Hepatocyte (in vitro differentiated cells): Measurements from ENCODE around the gene CRNN. TPM values are rescaled to one million over a fixed set of nuclear protein-coding genes. Genes with fewer than 3 reads are reported as not detected.

ENCODE experiments used
- DNase-seq: peaks from one replicate; pipeline ENCODE4 v3.0.0-alpha.2; 2016; ENCODE audit warnings: low spot score
- H2AFZ ChIP-seq: fragments of 200-600 bp; sonication (generic); 2 replicates; pipeline ENCODE4 v1.6.0; 2016; ENCODE audit warnings: antibody characterized with exemption, mild to moderate bottlenecking
- H3K27ac ChIP-seq: fragments of 200-600 bp; sonication (generic); 2 replicates; pipeline ENCODE4 v1.5.1; 2016; ENCODE audit warnings: mild to moderate bottlenecking
- H3K27me3 ChIP-seq: fragments of 200-600 bp; sonication (generic); 2 replicates; pipeline ENCODE4 v1.6.1; 2016
- H3K36me3 ChIP-seq: fragments of 200-600 bp; sonication (generic); replicated peaks from 2 replicates; pipeline ENCODE4 v1.5.1; 2016; ENCODE audit warnings: low read depth; ENCODE audit not compliant: insufficient read depth
- H3K4me1 ChIP-seq: fragments of 200-600 bp; sonication (generic); 2 replicates; pipeline ENCODE4 v1.5.1; 2016; ENCODE audit warnings: mild to moderate bottlenecking, moderate library complexity; ENCODE audit not compliant: insufficient read depth
- H3K4me2 ChIP-seq: fragments of 200-600 bp; sonication (generic); 2 replicates; pipeline ENCODE4 v1.6.0; 2016
- H3K4me3 ChIP-seq: fragments of 200-600 bp; sonication (generic); 2 replicates; pipeline ENCODE4 v1.5.1; 2016; ENCODE audit warnings: mild to moderate bottlenecking
- H3K79me2 ChIP-seq: fragments of 200-600 bp; sonication (generic); 2 replicates; pipeline ENCODE4 v1.6.0; 2017; ENCODE audit warnings: mild to moderate bottlenecking
- H3K9me2 ChIP-seq: fragments of 200-600 bp; sonication (generic); replicated peaks from 2 replicates; pipeline ENCODE4 v1.6.0; 2017; ENCODE audit warnings: mild to moderate bottlenecking; ENCODE audit not compliant: insufficient read depth
- H3K9me3 ChIP-seq: fragments of 200-600 bp; sonication (generic); 2 replicates; pipeline ENCODE4 v1.5.1; 2016; ENCODE audit warnings: low read depth, mild to moderate bottlenecking
- H4K20me1 ChIP-seq: fragments of 200-600 bp; sonication (generic); 2 replicates; pipeline ENCODE4 v1.6.0; 2016; ENCODE audit warnings: mild to moderate bottlenecking; ENCODE audit not compliant: insufficient read depth, poor library complexity, severe bottlenecking
- CTCF ChIP-seq: fragments of 200-600 bp; sonication (generic); IDR thresholded peaks from 2 replicates; pipeline ENCODE4 v1.5.1; 2016; ENCODE audit warnings: antibody characterized with exemption, mild to moderate bottlenecking; ENCODE audit not compliant: poor library complexity
- EZH2 ChIP-seq: fragments of 200-600 bp; sonication (generic); IDR thresholded peaks from 2 replicates; pipeline ENCODE4 v1.6.1; 2016; ENCODE audit warnings: antibody characterized with exemption, mild to moderate bottlenecking, borderline replicate concordance
- EZH2phosphoT487 ChIP-seq: fragments of 200-600 bp; sonication (generic); IDR thresholded peaks from one replicate; pipeline ENCODE4 v1.6.1; 2018; ENCODE audit warnings: antibody characterized with exemption, mild to moderate bottlenecking, low read depth, moderate library complexity; ENCODE audit not compliant: unreplicated experiment, severe bottlenecking
- WGBS: methylation state at CpG from one replicate; pipeline ENCODE4 v1.1.6; 2016; ENCODE audit warnings: low lambda C conversion rate; ENCODE audit errors: missing lambda C conversion rate; 5-methylcytosine and 5-hydroxymethylcytosine counted together
- polyA plus RNA-seq: library from polyadenylated mRNA; unstranded; fragments of >200 nt; fragmentation: Nextera tagmentation; extraction: Ambion mirVana; gene quantifications from 2 replicates; pipeline ENCODE4 v1.2.1, GENCODE V29; 2016
- total RNA-seq: library from RNA; depleted of rRNA; stranded (reverse); fragments of >200 nt; gene quantifications from 2 replicates; pipeline ENCODE4 v1.2.3, GENCODE V29; 2014

The CRNN gene
- total and polyA plus RNA-seq, 2 experiments from 2014 or later = not detected

- Histone ChIP-seq H3K4me3 (no peak overlapping the region), H3K4me1 (no peaks in the 10 kb centered on the region), H3K79me2 (no peaks in the 10 kb centered on the region), H3K4me2 (no peak overlapping the region), H3K9me3 (no peaks in the 10 kb centered on the region), H2AFZ (no peak overlapping the region), H3K27ac (no peak overlapping the region), H3K27me3 (no peaks in the 10 kb centered on the region), H3K9me2 (no peaks in the 10 kb centered on the region), H4K20me1 (no peaks in the 10 kb centered on the region), H3K36me3 (no peaks in the 10 kb centered on the region)
- 61% methylated on average over 8 of the region's 8 CpGs for WGBS
- TF ChIP-seq EZH2 (no peak), CTCF (no peak)
- DNase-seq = no peak
Observed at GRCh38 chr1:152442301-152442700, 28.2 kb upstream of the CRNN start.

DNA sequence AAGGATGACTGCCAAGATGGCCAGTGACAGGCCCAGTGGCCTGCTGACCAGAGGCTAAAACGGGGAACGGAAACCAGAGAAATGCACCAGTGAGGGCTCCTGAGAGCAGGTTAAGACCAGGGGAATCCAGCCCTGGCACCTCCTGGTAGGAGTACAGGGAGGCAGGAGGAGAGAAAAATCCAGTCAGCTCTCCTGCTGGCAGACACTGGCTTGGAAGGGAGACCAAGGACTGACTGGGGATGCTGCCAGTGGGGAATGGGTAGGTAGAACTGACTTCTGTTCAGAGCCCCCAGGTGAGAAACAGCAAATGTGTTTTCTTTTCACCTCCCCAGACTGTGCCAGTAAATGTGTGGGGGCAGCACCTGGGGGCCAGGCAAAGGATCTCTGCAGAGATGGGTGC, 27.7 kb upstream of the CRNN start:
- Histone ChIP-seq H3K4me3 (no peak overlapping the region), H3K36me3 (no peaks in the 10 kb centered on the region), H3K79me2 (no peaks in the 10 kb centered on the region), H3K27me3 (no peaks in the 10 kb centered on the region), H3K4me1 (no peaks in the 10 kb centered on the region), H3K9me2 (no peaks in the 10 kb centered on the region), H2AFZ (no peak overlapping the region), H3K9me3 (no peaks in the 10 kb centered on the region), H4K20me1 (no peaks in the 10 kb centered on the region), H3K4me2 (no peak overlapping the region), H3K27ac (no peak overlapping the region)
- no peak for DNase-seq
- 72% methylated on average over 2 of the region's 2 CpGs for WGBS
- TF ChIP-seq CTCF (no peak), EZH2 (no peak), EZH2phosphoT487 (no peak)

DNA sequence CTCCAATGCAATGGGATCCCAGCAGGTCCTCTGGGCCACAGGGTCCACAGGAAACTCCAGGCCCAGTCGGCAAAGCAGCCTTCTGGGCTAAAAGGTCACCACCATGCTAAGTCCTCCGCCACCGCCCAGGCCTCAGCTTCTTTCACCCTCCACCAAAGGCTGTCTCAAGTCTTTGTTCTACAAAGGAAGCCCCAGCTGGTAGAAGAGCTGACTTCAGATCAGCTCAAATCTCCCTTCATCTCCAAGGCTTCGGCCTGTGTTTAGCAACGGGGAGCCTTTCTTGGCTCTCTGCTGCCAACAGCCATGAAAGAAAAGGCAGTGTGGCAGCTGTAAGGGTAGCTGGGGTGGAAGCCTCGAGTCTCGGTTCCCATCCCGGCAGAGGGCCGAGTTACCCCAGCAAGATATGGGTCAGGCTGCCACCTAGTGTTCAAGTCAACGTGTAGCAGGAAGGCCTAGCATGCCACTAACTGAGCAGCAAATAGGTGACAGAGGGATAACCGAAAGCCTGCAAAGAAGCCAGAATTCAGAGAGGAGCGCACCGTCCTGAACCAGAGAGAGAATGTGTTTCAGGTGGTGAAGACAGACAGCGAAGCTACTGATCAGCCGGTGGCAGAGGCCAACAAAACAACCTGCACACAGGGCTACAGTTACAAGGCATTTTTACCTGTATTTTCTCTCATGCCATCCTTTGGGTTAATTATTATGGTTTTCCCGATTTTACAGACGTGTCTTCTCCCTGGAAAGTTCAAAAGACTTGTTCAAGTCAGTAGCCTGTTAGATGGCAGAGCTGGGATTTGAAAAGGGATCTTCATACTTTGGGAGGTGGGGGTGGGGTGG, 26.8 kb upstream of the CRNN start:
- H3K4me2 ChIP-seq = no peak overlapping the region
- TF ChIP-seq CTCF (no peak), EZH2phosphoT487 (no peak), EZH2 (no peak)
- H3K9me2 ChIP-seq = no peaks in the 10 kb centered on the region
- H3K27ac ChIP-seq = no peak overlapping the region
- H3K4me1 ChIP-seq = no peaks in the 10 kb centered on the region
- no peak overlapping the region for H3K4me3 ChIP-seq
- no peaks in the 10 kb centered on the region for H3K36me3 ChIP-seq
- WGBS = 49% methylated on average over 17 of the region's 17 CpGs
- no peaks in the 10 kb centered on the region for H4K20me1 ChIP-seq
- H3K27me3 ChIP-seq = no peaks in the 10 kb centered on the region
- DNase-seq = no peak
- no peaks in the 10 kb centered on the region for H3K79me2 ChIP-seq
- no peak overlapping the region for H2AFZ ChIP-seq
- no peaks in the 10 kb centered on the region for H3K9me3 ChIP-seq
